Adipose tissue (tissue), 3 donors: Measurements from ENCODE around the gene PTBP3. TPM values are rescaled to one million over a fixed set of nuclear protein-coding genes. Genes with fewer than 3 reads are reported as not detected.

Source experiments
- H3K27ac ChIP-seq: one replicate; pipeline ENCODE4 v1.5.1; 2013; ENCODE audit warnings: low read depth, low read length
- WGBS, 3 donors: extraction: QIAGEN DNeasy Blood & Tissue Kit; methylation state at CpG; one replicate each; pipeline ENCODE4 v1.1.7; 2013; 5-methylcytosine and 5-hydroxymethylcytosine counted together
- polyA plus RNA-seq, 3 donors: library from polyadenylated mRNA; stranded (reverse); fragments of 200-250 nt; gene quantifications; one replicate each; pipeline ENCODE4 v1.2.3, GENCODE V29; 2013
- donor health status: healthy with polysubstance abuse.
- donor health status: Bipolar disorder and iron deficiency.
- donor health status: healthy.

Gene PTBP3
- polyA plus RNA-seq, 3 donors, result 7.2 to 15.1 (median 11.3) TPM

DNA sequence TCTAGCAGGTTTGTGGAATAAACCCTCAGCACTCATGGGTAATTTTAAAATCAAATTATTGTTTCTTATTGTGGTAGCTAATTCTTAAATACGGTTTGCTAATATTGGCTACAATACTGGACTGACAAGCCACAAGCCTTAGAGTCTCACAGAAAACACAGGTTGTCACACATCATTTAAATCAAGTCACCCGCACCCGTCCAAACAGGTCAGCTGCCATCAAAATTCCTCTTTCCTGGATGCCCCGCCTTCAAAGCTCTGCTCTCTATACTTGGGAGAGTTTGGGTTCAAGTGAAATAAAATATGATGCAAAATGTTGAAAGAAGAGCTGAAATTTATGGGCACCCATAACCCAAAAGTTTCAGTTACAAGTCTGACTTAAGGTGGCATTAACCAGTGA, 146.0 kb downstream of the PTBP3 start:
- H3K27ac ChIP-seq, result no peak overlapping the region
- WGBS, 3 donors, result 80 to 91% (median 91%) methylated on average over 4 of the region's 4 CpGs

DNA sequence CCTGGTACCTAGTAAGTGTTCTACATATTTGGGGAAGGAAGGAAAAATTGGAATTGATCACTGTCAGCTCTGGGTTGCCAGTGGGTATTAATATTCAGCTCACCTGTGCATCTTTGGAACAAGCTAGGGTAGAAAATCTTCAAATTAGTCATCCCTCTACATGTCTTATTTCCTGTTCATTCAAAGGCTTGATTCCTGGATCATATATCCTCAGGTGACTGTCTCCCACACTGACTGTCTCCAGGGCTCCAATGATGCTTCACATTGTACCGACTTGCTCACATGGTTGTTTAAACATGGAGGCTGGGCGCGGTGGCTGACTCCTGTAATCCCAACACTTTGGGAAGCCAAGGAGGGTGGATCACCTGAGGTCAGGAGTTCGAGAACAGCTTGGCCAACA, 146.7 kb downstream of the PTBP3 start:
- H3K27ac ChIP-seq, result no peak overlapping the region
- WGBS, 3 donors, result 94 to 97% (median 95%) methylated on average over 4 of the region's 4 CpGs

DNA sequence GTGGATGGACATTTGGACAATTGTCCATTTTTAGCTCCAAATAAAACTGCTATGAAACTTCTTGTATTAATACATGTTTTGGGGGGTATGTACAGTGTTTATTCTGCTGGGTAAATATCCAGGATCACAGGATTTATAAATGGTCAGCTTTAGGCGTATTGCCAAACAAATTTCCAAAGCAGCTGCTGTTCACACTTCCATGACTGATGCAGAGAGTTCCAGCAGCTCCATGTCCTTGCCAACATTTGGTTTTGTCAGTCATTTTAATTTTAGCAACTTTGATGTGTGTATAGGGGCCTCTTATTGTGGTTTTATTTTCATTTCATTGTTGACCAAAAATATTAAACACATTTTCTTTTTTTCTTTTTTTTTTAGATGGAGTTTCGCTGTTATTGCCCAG, 148.5 kb downstream of the PTBP3 start:
- H3K27ac ChIP-seq, result no peak overlapping the region
- 83 to 98% (median 93%) methylated on average over 2 of the region's 2 CpGs for WGBS, 3 donors

DNA sequence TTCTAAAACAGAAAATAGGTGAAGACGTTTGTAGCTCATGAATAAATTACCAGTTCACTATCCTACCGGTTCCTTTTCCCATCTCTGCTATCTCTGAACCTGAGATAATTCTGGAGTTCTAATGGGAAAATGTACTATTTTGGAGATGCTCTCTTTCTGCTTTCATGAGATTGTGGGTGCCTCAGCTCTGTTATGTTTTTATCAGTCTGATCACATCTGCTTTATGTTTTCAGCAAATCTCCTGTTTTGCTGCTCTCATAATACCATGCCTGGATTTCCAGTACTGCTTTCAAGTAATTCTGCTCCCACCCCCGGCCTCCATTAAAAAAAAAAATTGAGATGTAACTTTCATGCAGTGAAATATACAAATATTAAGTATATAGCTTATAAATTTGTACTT, 149.2 kb downstream of the PTBP3 start:
- no peak overlapping the region for H3K27ac ChIP-seq
- 76 to 85% (median 84%) methylated on average over 3 of the region's 3 CpGs for WGBS, 3 donors

DNA sequence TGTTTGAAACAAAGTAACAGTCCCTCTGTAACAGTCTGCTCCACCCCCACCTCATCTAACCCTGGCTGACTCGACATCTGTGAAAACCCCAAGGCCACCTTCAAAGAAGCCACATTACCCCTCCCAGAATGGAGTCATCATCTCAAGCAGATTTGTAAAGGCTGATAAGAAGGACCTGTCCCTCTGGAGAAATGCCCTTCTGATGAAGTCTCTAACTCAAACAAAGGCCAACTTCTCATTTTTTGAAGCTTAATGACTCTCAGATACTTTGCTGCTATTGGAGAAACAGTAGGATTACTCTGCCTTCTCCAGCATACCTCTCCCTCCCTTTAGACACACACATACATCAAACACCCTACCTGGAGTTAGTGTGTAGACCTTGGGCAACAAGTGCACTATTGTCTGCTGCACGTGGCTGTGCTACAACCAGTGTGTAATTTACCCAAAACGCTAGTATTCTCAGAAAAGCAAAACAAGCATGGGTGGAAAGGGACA, 153.0 kb downstream of the PTBP3 start:
- WGBS, 3 donors, result 19 to 28% (median 21%) methylated on average over 3 of the region's 3 CpGs
- no peak overlapping the region for H3K27ac ChIP-seq

DNA sequence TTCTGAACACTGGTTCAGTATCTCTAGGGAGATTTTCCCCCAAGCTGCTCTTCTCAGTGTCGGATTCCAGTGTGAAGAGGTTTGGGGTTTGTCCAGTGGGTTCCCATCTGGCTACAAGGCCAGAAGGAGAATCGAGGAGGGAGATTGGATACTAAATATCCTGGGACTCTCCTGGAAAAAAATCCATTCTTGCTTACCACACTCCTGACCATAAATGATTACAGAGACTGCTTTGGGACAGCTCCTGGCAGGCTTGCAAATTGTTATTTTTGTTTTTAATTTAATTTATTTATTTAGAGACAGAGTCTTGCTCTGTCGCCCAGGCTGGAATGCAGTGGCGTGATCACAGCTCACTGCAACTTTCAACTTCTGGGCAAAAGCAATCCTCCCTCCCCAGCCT, 153.6 kb downstream of the PTBP3 start:
- no peak overlapping the region for H3K27ac ChIP-seq
- WGBS, 3 donors, result 62 to 78% (median 67%) methylated on average over 4 of the region's 4 CpGs

DNA sequence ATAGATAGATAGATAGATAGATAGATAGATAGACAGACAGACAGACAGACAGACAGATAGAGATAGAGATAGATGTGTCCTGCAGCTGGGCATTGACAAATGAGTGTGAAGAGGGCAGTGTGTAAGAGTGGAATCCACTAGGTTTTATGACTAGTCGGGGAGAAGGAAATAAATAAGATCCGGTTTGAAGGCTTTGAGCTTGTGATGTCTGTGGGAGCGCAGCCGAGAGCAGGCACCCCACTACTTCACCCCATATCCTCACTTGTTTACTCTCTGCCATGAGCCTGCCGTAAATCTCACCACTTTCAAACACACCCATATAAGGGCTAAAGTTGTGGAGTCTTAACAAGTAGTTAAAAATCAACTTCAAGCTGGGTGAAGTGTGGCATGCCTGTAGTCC, 156.9 kb downstream of the PTBP3 start:
- H3K27ac ChIP-seq, result no peak overlapping the region
- WGBS, 3 donors, result 67 to 77% (median 69%) methylated on average over 5 of the region's 5 CpGs

DNA sequence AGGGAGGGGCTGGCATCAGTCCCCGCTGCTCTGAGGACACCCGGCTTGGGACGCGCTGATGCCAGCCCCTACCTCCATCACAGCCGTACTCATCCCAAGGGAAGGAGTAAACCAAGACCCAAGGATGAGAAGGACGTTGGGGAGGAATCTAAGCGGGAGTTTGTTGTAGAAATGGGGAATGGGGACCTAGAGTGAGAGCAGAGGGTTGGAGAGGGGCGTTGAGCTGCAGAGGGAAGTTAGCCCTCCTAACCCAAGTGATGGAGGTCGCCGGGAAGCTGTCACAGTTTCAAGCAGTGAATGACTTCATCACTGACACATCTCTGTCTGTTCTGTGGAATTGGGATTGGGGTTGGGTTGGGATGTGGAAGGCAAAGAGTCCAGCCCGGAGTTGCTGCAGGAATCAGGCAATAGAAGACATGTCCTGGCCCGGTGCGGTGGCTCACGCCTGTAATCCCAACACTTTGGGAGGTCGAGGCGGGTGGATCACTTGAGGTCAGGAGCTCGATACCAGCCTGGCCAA, 157.6 kb downstream of the PTBP3 start:
- H3K27ac ChIP-seq, result no peak overlapping the region
- WGBS, 3 donors, result 74 to 81% (median 76%) methylated on average over 17 of the region's 17 CpGs

DNA sequence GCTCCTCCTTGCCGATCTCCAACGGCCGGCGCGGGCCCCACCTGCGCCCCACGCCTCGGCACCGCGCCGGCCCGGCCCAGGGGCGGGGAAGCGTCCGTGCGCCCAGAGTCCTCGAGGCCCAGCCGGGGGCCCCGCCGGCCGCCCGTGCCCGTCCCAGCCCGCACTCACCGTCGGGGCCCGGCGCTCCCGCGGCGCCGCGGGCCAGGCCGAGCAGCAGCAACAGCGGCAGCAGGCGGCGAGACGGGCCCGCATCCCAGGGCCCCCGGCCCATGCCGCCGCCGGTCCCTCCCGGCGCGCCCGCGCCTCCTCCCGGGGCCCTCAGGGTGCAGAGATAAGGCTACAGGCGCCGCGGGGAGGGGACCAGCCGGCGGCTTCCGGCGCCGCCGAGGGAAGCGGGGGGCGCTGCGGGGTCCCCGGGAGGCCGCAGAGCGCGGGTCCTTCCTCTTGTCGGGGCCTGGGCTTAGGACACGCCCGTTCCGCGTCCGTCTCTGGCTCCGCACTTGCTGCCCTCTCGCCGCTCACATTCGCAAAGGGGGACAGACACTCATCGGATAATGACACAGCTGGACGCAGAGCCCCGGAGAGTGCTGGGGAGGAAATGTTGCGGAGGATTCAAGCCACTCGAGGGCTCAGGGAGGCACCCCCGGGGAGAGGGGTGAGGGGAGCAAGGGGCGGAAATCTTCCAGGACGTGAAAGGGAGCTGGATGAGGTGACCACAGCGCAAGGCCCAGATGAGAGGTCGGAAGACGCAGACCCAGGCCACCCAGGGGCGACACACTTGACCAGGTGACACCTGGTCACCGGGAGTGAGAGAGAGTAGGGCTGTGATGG, 158.2 kb downstream of the PTBP3 start, which contains the start of gene SUSD1:
TSS of gene SUSD1 (minus strand) at position 333 of the 831 bp plus-strand sequence. CDS start at position 271, 62 bp downstream.
- WGBS, 3 donors, result 3 to 5% (median 3%) methylated on average over 55 to 88 of the region's 88 CpGs
- H3K27ac ChIP-seq, result no peak within 1 kb of the TSS

DNA sequence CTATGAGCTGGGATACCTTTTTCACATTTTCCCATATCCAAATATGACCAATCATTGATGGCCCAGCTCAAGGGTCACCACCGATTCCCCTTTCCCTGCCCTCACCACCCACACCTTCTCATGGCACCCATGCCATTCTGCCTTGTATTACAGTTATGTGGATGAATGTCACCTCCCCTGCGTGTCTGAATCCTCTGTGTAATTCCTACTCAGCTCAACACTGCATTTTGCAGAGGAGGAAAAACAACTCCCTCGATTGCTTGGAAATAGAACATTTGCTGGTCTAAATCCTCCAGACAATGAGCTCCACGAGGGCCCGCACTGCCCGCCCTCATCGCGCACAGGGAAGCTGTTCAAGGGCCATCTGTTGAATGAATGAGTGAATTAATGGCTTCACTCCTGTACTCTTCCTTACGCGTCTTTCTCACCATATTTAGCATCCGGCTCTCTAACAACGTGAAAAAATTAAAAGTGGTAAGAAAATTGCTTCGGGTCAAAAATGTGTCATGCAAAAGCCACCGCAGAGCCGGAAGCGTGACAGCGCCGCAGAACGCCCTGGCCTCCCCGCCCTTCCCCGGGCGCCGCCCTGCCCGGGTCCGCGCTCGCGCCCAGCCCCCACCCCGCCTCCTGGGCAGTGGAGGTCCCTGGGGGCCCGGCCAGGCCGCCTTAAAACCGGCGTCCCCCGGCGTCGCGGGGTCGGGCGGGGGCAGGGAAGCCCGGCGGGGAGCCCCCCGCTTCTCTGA, 159.0 kb downstream of the PTBP3 start:
- H3K27ac ChIP-seq, result no peak overlapping the region
- 4 to 5% (median 5%) methylated on average over 29 to 42 of the region's 42 CpGs for WGBS, 3 donors

DNA sequence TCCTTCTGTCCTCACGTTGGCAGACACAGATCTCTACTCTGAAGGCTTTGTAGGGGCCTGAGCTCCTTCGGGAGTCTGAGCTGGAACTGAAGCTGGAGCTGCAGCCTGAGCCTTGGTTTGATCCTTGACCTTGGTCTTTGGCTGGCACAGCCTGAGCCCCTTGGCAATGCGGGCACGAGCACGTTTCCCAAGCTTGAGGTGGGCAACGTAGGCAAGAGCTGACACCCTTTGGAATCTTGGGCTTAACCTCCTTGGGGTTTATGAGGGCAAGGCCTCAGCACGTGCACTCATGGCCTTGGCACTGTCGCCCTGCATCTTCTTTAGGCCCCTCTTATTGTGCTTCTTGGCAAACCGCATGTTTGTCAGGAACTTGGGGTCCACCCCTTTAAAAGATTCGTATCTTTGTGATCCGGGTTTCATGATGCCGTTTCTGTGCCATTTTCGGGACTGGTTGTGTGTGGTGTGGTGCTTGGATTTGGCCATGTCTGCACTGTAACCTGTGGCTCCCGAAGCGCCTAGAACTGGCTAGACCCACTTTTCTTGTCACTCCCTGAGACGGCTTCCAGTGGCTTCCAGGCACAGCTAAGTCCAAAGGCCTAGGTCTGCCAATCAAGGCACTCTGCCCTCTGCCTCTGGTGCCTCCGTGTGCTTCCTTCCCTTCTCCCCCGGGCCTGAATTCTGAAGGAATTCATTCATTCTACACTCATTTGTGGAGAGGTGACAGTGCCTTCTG, 159.8 kb downstream of the PTBP3 start:
- WGBS, 3 donors, result 79 to 94% (median 91%) methylated on average over 18 of the region's 18 CpGs
- no peak overlapping the region for H3K27ac ChIP-seq

DNA sequence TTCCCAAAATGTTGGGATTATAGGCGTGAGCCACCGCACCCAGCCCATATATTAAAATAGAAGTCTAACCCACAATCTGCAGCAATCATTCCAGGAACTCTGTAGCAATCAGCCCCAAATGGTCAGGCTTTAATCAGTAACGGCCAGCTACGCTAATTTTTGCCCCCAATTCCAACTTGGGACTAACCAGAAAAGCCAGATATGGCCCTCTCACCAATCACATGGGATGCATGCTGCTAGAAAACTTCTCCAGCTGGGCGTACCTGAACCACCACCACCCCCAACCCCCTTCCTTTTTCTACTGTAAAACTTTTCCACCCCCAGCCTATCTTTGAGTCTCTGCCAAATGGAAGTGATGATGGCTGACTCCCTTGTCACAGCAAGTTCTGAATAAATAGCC, 162.5 kb downstream of the PTBP3 start:
- H3K27ac ChIP-seq, result no peak overlapping the region
- WGBS, 3 donors, result 67 to 93% (median 79%) methylated on average over 5 of the region's 5 CpGs

DNA sequence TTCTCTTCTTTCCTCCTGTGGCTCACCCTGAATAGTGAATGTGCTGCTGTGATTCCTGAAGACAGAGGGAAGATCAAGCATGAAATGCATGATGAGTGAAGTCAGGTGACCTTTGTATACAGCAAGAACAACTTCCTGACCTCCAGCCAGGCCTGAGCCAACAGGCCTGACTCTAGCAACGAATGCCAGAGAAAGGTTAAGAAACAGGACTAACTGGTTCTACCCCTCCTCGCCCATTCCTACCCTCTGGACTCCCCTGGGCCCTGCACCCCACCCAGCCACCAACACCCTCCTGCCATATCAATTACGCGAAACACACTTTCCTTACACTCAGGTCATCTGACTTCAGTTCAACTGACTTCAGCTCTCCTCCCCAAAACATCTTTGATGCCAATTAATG, 163.2 kb downstream of the PTBP3 start:
- H3K27ac ChIP-seq, result no peak overlapping the region
- 29 to 75% (median 68%) methylated on average over 4 of the region's 4 CpGs for WGBS, 3 donors

DNA sequence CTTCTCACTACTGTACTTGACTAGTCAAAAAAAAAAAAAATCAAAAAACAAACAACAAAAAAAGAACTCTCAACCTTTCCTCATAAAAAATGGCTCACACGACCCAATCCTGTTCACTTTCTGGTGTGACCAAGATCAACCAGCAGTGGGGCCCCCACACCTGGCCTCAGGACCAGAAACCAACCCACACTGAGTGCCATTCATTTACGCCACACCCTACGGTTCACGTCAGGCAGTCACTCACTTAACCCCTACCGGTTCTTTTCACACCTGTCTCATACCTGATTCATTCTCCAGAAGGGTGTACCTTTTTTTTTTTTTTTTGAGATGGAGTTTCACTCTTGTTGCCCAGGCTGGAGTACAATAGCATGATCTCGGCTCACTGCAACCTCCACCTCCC, 164.1 kb downstream of the PTBP3 start:
- H3K27ac ChIP-seq, result no peak overlapping the region
- WGBS, 3 donors, result 73 to 91% (median 85%) methylated on average over 6 of the region's 6 CpGs

DNA sequence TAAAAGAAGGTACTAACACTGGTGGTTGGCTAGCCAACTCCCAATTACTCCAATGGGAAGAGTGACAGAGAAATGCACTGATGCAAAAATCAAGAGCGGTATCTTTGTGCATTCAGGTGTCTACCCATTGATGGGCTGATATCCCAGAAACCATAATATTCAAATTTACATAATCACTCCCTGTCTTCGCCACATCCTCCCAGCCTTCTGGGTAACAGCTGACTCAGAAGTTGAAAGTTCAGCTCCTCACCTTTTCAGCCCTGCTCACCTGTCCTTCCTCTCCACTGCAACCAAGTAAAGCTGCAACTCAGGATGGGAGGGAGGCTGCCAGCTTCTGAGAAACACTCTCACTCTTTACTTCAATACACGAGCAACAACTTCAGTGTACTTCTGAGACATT, 165.2 kb downstream of the PTBP3 start:
- H3K27ac ChIP-seq, result no peak overlapping the region
- WGBS, 3 donors, result 75 to 90% (median 78%) methylated on average over 3 of the region's 3 CpGs
